Muscle of leg (tissue), 11 donors: ENCODE measurements around the gene DDX1. TPM values are rescaled to one million over a fixed set of nuclear protein-coding genes. Genes with fewer than 3 reads are reported as not detected.

Source experiments
- DNase-seq: peaks from one replicate; pipeline ENCODE4 v3.0.0; 2013
- H3K27ac ChIP-seq: one replicate; pipeline ENCODE4 v1.5.1; 2013; ENCODE audit warnings: mild to moderate bottlenecking, low read length, control low read depth
- H3K27me3 ChIP-seq: one replicate; pipeline ENCODE4 v1.6.1; 2013; ENCODE audit warnings: low read length; ENCODE audit not compliant: control insufficient read depth, insufficient read depth
- H3K36me3 ChIP-seq: one replicate; pipeline ENCODE4 v1.6.1; 2013; ENCODE audit warnings: low read length; ENCODE audit not compliant: control insufficient read depth, insufficient read depth
- H3K4me1 ChIP-seq: one replicate; pipeline ENCODE4 v1.6.1; 2013; ENCODE audit warnings: low read length; ENCODE audit not compliant: control insufficient read depth, insufficient read depth
- H3K4me3 ChIP-seq: one replicate; pipeline ENCODE4 v1.5.1; 2013; ENCODE audit warnings: low read length, control low read depth
- H3K9me3 ChIP-seq: replicated peaks from 2 replicates; pipeline ENCODE4 v1.6.1; 2013; ENCODE audit warnings: low read depth, low read length; ENCODE audit not compliant: control insufficient read depth
- WGBS: methylation state at CpG from one replicate; pipeline ENCODE4 v1.1.5; 2013; ENCODE audit warnings: missing lambda C conversion rate; ENCODE audit not compliant: insufficient coverage; 5-methylcytosine and 5-hydroxymethylcytosine counted together
- polyA plus RNA-seq, 8 donors: library from polyadenylated mRNA; unstranded; fragments of 120-200 nt; gene quantifications; one replicate each; pipeline versions ENCODE4 v1.2.1 to v1.2.3, GENCODE V29; 2013; ENCODE audit warnings: inconsistent platforms in 1 of 8, low replicate concordance in 1 of 8; ENCODE audit not compliant: insufficient read length in 8 of 8, insufficient read depth in 1 of 8
- total RNA-seq: library from RNA; stranded (reverse); fragments of 120-200 nt; gene quantifications from one replicate; pipeline ENCODE4 v1.2.4, GENCODE V29; 2013

The DDX1 gene
- total and polyA plus RNA-seq, 9 donors = 72.3 to 101 (median 94.5) TPM

DNA sequence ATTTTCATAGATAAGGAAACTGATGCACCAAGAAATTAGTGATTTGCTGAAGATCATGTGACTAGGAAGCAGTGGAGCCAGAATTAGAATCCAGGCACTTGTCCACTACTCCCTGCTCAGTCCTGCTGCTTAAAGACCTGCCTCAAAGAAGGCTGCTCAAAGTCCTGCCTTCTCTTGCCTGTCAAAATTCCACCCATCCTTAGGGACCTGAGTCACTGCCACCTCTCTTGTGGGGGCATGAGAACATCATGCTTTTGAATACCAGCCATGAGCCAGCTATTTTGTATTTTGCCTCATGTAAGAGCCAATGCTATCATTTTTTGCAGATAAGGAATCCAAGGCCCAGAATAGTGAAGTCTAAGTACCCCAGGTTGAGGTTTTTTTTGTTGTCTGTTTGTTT lies 47.1 kb downstream of the DDX1 start:
- H3K36me3 ChIP-seq = peaks cover 17% of the 10 kb centered on the region
- peaks cover 2% of the 10 kb centered on the region for H3K9me3 ChIP-seq
- H3K4me3 ChIP-seq = no peak overlapping the region
- no peaks in the 10 kb centered on the region for H3K27me3 ChIP-seq
- no peak for DNase-seq
- H3K27ac ChIP-seq = no peak overlapping the region
- peaks cover 8% of the 10 kb centered on the region for H3K4me1 ChIP-seq

DNA sequence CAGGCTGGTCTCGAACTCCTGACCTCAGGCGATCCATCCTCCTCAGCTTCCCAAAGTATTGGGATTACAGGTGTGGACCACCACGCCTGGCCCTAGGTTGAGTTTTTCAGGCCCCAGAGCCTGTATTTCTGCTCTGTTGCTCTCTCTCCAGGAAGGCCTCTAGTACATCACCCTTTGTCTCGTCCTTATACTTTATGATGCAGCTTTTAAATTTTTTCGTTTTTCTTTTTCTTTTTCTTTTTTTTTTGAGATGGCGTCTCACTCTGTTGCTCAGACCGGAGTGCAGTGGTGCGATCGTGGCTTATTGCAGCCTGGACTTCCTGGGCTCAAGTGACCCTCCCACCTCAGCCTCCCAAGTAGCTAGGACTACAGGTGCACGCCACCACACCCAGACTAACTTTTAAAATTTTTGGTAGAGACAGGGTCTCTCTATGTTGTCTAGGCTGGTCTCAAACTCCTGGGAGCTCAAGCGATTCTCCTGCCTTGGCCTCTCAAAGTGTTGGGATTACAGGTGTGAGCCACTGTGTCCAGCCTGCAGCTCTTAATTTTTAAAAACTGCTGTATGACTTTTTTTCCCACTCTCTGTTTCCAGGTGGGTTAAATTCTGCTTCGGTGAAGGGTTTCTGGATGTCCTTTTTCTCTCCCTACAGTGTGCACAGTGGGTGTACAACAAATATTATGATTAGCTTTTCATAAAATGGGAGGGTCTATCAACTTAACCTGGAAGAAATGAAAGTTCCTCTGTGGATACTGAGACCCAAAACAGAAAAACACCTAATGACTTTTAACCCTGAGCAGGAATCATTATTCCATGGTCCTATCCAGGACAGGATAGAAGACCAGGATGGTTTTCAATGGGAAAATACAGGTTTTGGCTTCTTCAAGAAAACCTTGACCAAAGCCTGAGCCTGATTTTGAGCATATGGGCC lies 47.9 kb downstream of the DDX1 start:
- H3K36me3 ChIP-seq = peaks cover 13% of the 10 kb centered on the region
- 67% methylated on average over 8 of the region's 12 CpGs for WGBS
- peaks cover 2% of the 10 kb centered on the region for H3K9me3 ChIP-seq
- no peak overlapping the region for H3K4me3 ChIP-seq
- H3K27me3 ChIP-seq = no peaks in the 10 kb centered on the region
- DNase-seq = no peak
- H3K27ac ChIP-seq = no peak overlapping the region
- H3K4me1 ChIP-seq = peaks cover 8% of the 10 kb centered on the region

DNA sequence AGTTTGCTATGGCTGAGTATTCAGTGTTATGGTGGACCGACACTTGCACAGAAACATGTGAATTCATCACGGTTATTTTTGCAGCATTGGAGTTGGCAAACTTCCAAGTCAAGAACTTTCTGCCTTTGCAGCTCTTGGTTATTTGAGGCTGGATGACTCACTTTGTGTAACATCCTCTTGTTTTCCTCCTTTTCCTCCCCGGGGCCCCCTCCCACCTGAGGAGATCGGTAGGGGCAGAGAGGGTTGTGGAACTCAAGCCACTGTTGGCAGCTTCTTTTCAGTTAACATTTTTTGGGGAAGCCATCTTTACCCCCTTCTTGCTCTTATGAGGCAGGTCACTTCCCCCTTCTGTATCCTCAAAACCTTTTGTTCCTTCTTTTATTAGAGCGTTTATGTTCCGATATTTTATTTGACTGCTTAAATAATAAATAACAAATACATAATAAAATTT lies 48.6 kb downstream of the DDX1 start:
- H3K9me3 ChIP-seq = peaks cover 2% of the 10 kb centered on the region
- no peak overlapping the region for H3K27ac ChIP-seq
- 16% methylated on average over 2 of the region's 6 CpGs for WGBS
- H3K36me3 ChIP-seq = peaks cover 11% of the 10 kb centered on the region
- H3K27me3 ChIP-seq = peaks cover 2% of the 10 kb centered on the region
- H3K4me1 ChIP-seq = peaks cover 8% of the 10 kb centered on the region
- DNase-seq = peak; percentile 64
- no peak overlapping the region for H3K4me3 ChIP-seq

DNA sequence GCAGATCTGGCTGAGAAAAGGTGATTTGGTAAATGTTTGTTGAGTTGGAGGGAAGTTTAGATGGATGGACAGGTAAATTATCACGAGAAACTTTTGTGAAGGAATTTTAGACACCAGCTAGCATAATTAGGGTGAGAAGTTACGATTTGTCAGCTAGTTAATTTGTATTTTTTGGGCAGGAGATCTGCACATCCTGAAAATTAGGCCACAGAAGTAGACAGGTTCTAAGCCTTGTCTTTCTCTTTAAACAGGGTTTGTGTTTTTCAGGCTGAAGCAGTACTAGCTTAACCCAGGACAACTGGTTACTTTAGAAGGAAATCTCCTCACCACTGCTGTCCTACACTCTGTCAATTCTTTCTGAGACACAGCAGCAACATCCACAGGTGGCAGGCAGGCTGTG lies 49.1 kb downstream of the DDX1 start:
- WGBS = 80% methylated on average over 2 of the region's 2 CpGs
- peaks cover 9% of the 10 kb centered on the region for H3K36me3 ChIP-seq
- peaks cover 2% of the 10 kb centered on the region for H3K27me3 ChIP-seq
- peaks cover 8% of the 10 kb centered on the region for H3K4me1 ChIP-seq
- H3K27ac ChIP-seq = no peak overlapping the region
- no peak overlapping the region for H3K4me3 ChIP-seq
- no peak for DNase-seq
- peaks cover 2% of the 10 kb centered on the region for H3K9me3 ChIP-seq

DNA sequence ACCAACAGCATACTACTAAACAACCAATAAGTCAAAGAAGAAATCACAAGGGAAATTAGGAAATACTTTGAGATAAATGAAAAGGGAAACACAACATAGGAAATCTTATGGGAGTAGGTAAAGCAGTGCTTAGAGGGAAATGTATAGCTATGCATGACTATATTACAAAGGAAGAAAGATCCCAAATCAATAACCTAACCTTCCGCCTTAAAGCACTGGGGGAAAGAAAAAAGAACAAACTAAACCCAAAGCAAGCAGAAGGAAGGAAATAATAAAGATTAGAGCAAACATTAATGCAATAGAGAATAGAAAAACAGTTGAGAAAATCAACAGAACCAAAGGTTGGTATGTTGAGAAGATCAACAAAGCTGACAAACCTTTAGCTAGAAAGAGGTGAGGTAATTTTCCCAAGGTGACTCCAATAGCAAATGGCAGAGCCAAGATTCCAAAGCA lies 49.9 kb downstream of the DDX1 start:
- H3K9me3 ChIP-seq = peaks cover 2% of the 10 kb centered on the region
- H3K27ac ChIP-seq = no peak overlapping the region
- DNase-seq = no peak
- peaks cover 2% of the 10 kb centered on the region for H3K27me3 ChIP-seq
- peaks cover 5% of the 10 kb centered on the region for H3K36me3 ChIP-seq
- H3K4me3 ChIP-seq = no peak overlapping the region
- WGBS = no CpG with 5 or more reads among the region's 1 CpG
- H3K4me1 ChIP-seq = peaks cover 8% of the 10 kb centered on the region

DNA sequence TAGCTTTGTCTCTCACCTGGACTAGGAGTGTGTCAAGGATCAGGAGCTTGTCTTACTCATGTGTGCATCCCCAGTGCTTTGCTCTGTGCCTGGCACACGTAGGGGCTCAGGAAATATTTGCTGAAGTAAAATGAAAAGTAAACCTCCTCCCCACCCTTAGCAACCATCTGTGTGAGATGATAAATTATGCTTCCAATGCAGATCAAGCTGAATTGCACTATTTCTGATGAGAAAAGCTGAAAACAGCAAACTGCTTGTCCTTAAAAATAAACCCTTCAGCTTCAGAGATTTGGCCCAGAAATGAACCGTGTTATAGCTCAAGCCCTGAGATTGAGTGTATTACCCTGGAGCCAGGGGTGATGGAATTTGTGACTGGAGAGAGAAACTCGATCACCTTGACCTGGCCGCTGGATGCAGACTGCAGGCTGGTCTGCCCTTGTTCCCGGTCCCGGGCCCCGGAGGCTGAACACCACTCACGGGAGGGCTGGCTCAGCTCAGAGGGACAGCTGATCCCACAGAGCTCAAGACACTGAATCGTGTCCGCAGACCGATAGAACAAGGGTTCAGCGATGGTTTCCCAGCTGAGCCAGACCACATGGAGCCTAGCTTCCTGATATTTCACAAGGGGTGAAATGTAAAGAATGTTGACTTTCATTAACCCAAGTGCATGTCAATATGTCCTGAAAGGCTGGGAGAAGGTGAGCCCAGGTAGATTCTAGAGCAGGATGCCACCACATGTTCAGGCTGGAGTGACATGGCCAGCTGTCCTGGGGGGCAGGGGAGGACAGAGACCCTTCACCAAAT lies 50.5 kb downstream of the DDX1 start:
- Histone ChIP-seq H3K36me3 (peaks cover 5% of the 10 kb centered on the region), H3K27me3 (peaks cover 2% of the 10 kb centered on the region), H3K4me3 (no peak overlapping the region), H3K9me3 (peaks cover 2% of the 10 kb centered on the region), H3K27ac (no peak overlapping the region), H3K4me1 (peaks cover 8% of the 10 kb centered on the region)
- DNase-seq = no peak
- WGBS = 42% methylated on average over 10 of the region's 12 CpGs

DNA sequence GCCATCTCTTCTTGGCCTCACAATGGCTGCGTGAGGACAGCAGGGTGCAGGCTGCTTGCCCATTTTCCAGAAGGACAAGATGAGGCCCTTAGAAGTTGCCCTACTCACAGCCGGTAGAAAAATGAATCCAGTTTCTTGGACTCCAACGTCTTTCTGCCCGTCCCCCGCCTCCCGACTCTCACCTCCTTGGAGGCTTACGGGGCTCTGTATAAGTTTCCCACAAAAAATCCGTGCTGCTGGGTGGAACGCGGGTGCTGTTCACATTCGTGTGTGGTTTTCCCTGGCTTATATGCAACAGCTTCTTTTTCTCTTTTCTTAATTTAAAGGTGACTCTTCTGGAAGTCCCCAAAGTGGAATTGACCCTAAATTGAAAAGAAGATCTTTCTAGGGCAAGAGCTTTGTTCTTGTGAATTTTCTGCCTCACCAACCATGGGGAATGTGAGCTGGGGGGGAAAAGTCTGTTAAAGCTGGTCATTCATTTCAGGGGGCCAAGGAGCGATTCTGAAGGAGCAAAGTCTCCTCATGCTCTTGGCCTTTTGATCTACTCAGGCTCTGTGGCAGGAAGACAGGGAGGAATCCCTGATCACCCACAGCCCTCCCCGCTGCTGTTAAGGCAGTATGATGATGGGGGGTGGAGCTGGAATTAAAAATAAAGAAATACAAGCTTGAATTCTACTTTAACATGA lies 51.3 kb downstream of the DDX1 start:
- Histone ChIP-seq H3K4me3 (no peak overlapping the region), H3K27ac (no peak overlapping the region), H3K27me3 (peaks cover 6% of the 10 kb centered on the region), H3K4me1 (peaks cover 5% of the 10 kb centered on the region), H3K9me3 (peaks cover 2% of the 10 kb centered on the region), H3K36me3 (peaks cover 5% of the 10 kb centered on the region)
- WGBS = 82% methylated on average over 8 of the region's 13 CpGs
- no peak for DNase-seq

DNA sequence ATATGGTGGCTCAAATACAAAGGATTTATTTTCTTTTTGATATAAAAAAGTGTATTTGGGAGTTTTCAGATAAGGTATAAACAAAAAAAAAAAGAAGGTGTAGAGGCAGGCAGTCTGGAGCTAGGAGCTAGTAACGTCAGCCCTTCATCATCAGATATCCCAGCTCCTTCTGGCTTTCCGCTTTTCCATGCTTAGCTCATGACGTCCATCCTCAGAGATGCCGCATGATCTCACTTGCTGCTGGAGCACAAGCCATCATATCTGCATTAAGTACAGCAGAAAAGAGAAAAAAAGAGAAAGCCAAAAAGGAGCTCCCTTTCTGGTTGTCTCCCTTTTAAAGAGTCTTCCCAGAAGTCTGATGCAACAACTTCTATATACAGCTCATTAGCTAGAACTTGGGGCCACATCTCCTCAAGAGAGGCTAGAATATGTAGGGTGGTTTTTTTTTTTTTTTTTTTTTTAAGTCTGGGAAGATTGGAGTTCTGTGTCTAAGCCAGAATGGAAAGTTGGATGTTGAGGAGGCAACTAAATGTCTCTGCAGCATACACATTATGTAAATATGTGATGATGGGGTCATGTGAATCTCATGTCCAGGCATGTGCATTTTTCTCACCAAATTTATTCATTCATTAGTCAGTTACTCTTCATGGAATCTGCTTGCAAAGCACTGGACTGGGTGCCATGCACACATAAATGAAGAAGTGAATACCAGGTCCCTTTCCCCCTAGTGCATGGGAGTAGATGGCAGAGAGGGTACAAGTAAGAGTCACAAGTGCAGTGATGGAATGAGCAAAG lies 52.3 kb downstream of the DDX1 start:
- peaks cover 5% of the 10 kb centered on the region for H3K4me1 ChIP-seq
- H3K27me3 ChIP-seq = peaks cover 6% of the 10 kb centered on the region
- peaks cover 2% of the 10 kb centered on the region for H3K9me3 ChIP-seq
- H3K27ac ChIP-seq = no peak overlapping the region
- WGBS = no CpG with 5 or more reads among the region's 4 CpGs
- H3K4me3 ChIP-seq = no peak overlapping the region
- peaks cover 5% of the 10 kb centered on the region for H3K36me3 ChIP-seq
- no peak for DNase-seq

DNA sequence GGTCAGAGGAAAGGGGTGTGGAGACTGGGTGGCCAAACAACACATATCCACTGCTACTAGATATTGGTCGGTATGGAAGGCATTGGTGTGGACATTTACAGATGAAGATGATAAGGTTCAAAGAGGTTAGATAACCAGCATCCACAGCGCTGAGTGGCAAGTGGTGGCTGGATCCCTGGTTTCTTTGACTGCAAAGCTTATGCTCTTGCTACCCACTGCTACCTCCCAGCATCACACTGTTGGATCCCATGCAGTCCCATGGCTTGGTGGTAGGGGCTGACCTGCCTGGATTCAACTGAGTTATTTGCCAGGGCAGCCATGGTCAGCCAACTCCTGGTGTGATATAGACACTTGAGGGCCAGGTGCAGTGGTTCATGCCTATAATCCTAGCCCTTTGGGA lies 53.6 kb downstream of the DDX1 start:
- Histone ChIP-seq H3K27ac (no peak overlapping the region), H3K9me3 (peaks cover 2% of the 10 kb centered on the region), H3K27me3 (peaks cover 15% of the 10 kb centered on the region), H3K4me1 (peaks cover 2% of the 10 kb centered on the region), H3K36me3 (peaks cover 5% of the 10 kb centered on the region), H3K4me3 (no peak overlapping the region)
- no CpG with 5 or more reads among the region's 2 CpGs for WGBS
- DNase-seq = no peak
